Measurements from ENCODE around the gene EEF1A1.
"Not testable (repeated sequence)": the region's sequence is repeated elsewhere in the genome, so short reads cannot be mapped to it uniquely, and the experiment has no call there.

The EEF1A1 gene

GRCh38 chr6:73547036-73547435 is 26.2 kb upstream of the EEF1A1 start:
- H3K4me3 ChIP-seq (ENCODE audit: low read length), result no peak overlapping the region
- DNase-seq (ENCODE audit: low read depth), result no peak
- no peak for TF ChIP-seq CTCF (conservative IDR thresholded peaks at IDR 0.05; ENCODE audit: low read depth, low read length)

- DNase-seq (ENCODE audit: low read depth), result no peak
- H3K4me3 ChIP-seq (ENCODE audit: low read length), result no peak overlapping the region
These were observed 22.1 kb upstream of the EEF1A1 start for GRCh38 chr6:73542891-73543290.

GRCh38 chr6:73542481-73542880 is 21.6 kb upstream of the EEF1A1 start:
- not testable (repeated sequence) for DNase-seq (ENCODE audit: low read depth); H3K4me3 ChIP-seq (ENCODE audit: low read length)

More at GRCh38 chr6:73542891-73543290, 22.1 kb upstream of the EEF1A1 start:
- no peak for TF ChIP-seq CTCF (conservative IDR thresholded peaks at IDR 0.05; ENCODE audit: low read depth, low read length)

- DNase-seq (ENCODE audit: low read depth), result no peak
- no peak overlapping the region for H3K4me3 ChIP-seq (ENCODE audit: low read length)
- no peak for TF ChIP-seq CTCF (conservative IDR thresholded peaks at IDR 0.05; ENCODE audit: low read depth, low read length)
These were observed 17.4 kb upstream of the EEF1A1 start for GRCh38 chr6:73538116-73538779.

GRCh38 chr6:73537677-73538076 is 16.8 kb upstream of the EEF1A1 start:
- no peak overlapping the region for H3K4me3 ChIP-seq (ENCODE audit: low read length)
- TF ChIP-seq CTCF (conservative IDR thresholded peaks at IDR 0.05; ENCODE audit: low read depth, low read length), result no peak
- no peak for DNase-seq (ENCODE audit: low read depth)

- TF ChIP-seq CTCF (conservative IDR thresholded peaks at IDR 0.05; ENCODE audit: low read depth, low read length), result no peak
- H3K4me3 ChIP-seq (ENCODE audit: low read length), result no peak overlapping the region
- no peak for DNase-seq (ENCODE audit: low read depth)
These were observed 13.8 kb upstream of the EEF1A1 start for GRCh38 chr6:73534628-73535027.

GRCh38 chr6:73532293-73532692 is 11.5 kb upstream of the EEF1A1 start:
- H3K4me3 ChIP-seq (ENCODE audit: low read length), result no peak overlapping the region
- DNase-seq (ENCODE audit: low read depth), result no peak
- TF ChIP-seq CTCF (conservative IDR thresholded peaks at IDR 0.05; ENCODE audit: low read depth, low read length), result no peak
